Ectodermal cell (in vitro differentiated cells): ENCODE data around the gene ITPRID1.
"Not testable (repeated sequence)": the region's sequence is repeated elsewhere in the genome, so short reads cannot be mapped to it uniquely, and the experiment has no call there.

ENCODE experiments used
- H3K27ac ChIP-seq: 2 replicates; pipeline ENCODE4 v1.7.0; 2013; ENCODE audit warnings: mild to moderate bottlenecking, low read depth, low read length; ENCODE audit not compliant: insufficient read depth, poor library complexity, severe bottlenecking
- H3K27me3 ChIP-seq: 2 replicates; pipeline ENCODE4 v1.7.0; 2013; ENCODE audit warnings: mild to moderate bottlenecking, low read length; ENCODE audit not compliant: insufficient read depth, control insufficient read depth, poor library complexity, severe bottlenecking
- H3K36me3 ChIP-seq: one replicate; pipeline ENCODE4 v1.7.0; 2013; ENCODE audit warnings: low read length; ENCODE audit not compliant: control insufficient read depth, insufficient read depth
- H3K4me1 ChIP-seq: one replicate; pipeline ENCODE4 v1.7.0; 2013; ENCODE audit warnings: low read length; ENCODE audit not compliant: control insufficient read depth, insufficient read depth
- H3K4me3 ChIP-seq: 2 replicates; pipeline ENCODE4 v1.7.0; 2013; ENCODE audit warnings: low read depth, low read length, control low read depth; ENCODE audit not compliant: insufficient read depth
- H3K9me3 ChIP-seq: 2 replicates; pipeline ENCODE4 v1.7.0; 2013; ENCODE audit warnings: mild to moderate bottlenecking, low read length, moderate library complexity; ENCODE audit not compliant: control insufficient read depth
- WGBS, 2 experiments: methylation state at CpG; one replicate each; pipeline ENCODE4 v1.1.7; 2013; ENCODE audit warnings: missing lambda C conversion rate in 2 of 2; 5-methylcytosine and 5-hydroxymethylcytosine counted together

Gene ITPRID1

DNA sequence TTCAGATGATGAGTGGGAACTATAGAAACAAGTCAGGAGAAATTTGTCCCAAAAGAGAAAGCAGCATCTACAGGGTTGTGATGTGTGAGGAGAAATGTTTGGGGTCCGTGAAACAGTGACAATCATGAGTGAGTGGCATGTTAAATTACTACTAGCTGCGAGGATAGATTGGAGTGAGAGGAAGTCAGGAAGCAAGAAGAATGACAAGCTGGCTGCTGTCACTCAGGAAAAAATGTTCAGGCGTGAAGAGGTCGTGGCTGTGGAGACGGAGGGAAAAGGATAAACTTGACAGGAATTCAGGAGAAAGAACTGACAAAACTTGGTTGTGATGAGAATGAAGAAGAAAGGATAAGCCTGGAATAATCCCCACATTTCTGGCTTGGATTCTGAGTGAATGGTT lies 5.1 kb upstream of the ITPRID1 start:
- Histone ChIP-seq H3K9me3 (peaks cover 3% of the 10 kb centered on the region), H3K4me3 (no peak overlapping the region), H3K27ac (no peak overlapping the region), H3K4me1 (no peaks in the 10 kb centered on the region), H3K27me3 (no peaks in the 10 kb centered on the region), H3K36me3 (no peaks in the 10 kb centered on the region)
- WGBS, 2 experiments = 94 to 95% methylated on average over 5 of the region's 5 CpGs

GRCh38 chr7:31512166-31512565 lies 1.7 kb upstream of the ITPRID1 start:
- no peaks in the 10 kb centered on the region for H3K4me1 ChIP-seq
- H3K4me3 ChIP-seq = no peak overlapping the region
- 80 to 100% methylated on average over 1 to 2 of the region's 2 CpGs for WGBS, 2 experiments
- H3K27ac ChIP-seq = no peak overlapping the region
- no peaks in the 10 kb centered on the region for H3K9me3 ChIP-seq
- no peaks in the 10 kb centered on the region for H3K27me3 ChIP-seq
- no peaks in the 10 kb centered on the region for H3K36me3 ChIP-seq

- Histone ChIP-seq H3K27me3 (no peaks in the 10 kb centered on the region), H3K4me3 (no peak overlapping the region)
- WGBS, 2 experiments = 90 to 91% methylated on average over 16 of the region's 16 CpGs
Measured at GRCh38 chr7:31516680-31517502, 3.0 kb downstream of the ITPRID1 start.

GRCh38 chr7:31517513-31517912 lies 3.6 kb downstream of the ITPRID1 start:
- H3K9me3 ChIP-seq = no peaks in the 10 kb centered on the region
- WGBS, 2 experiments = 96 to 97% methylated on average over 31 of the region's 31 CpGs
- H3K4me1 ChIP-seq = no peaks in the 10 kb centered on the region

More at GRCh38 chr7:31516680-31517502, 3.0 kb downstream of the ITPRID1 start:
- Histone ChIP-seq H3K36me3 (no peaks in the 10 kb centered on the region), H3K27ac (no peak overlapping the region), H3K9me3 (no peaks in the 10 kb centered on the region), H3K4me1 (no peaks in the 10 kb centered on the region)

GRCh38 chr7:31518766-31519165 lies 4.9 kb downstream of the ITPRID1 start:
- H3K9me3 ChIP-seq = no peaks in the 10 kb centered on the region
- WGBS, 2 experiments = 95 to 98% methylated on average over 4 of the region's 4 CpGs
- H3K36me3 ChIP-seq = no peaks in the 10 kb centered on the region
- no peak overlapping the region for H3K4me3 ChIP-seq
- no peaks in the 10 kb centered on the region for H3K4me1 ChIP-seq
- no peak overlapping the region for H3K27ac ChIP-seq
- H3K27me3 ChIP-seq = no peaks in the 10 kb centered on the region

More at GRCh38 chr7:31517513-31517912, 3.6 kb downstream of the ITPRID1 start:
- no peak overlapping the region for H3K27ac ChIP-seq
- H3K27me3 ChIP-seq = no peaks in the 10 kb centered on the region
- H3K36me3 ChIP-seq = no peaks in the 10 kb centered on the region
- H3K4me3 ChIP-seq = no peak overlapping the region

GRCh38 chr7:31521336-31522010 lies 7.6 kb downstream of the ITPRID1 start:
- Histone ChIP-seq H3K4me3 (no peak overlapping the region), H3K9me3 (no peaks in the 10 kb centered on the region), H3K27ac (no peak overlapping the region), H3K4me1 (no peaks in the 10 kb centered on the region), H3K36me3 (no peaks in the 10 kb centered on the region), H3K27me3 (no peaks in the 10 kb centered on the region)
- WGBS, 2 experiments = 93 to 94% methylated on average over 4 to 5 of the region's 5 CpGs

- Histone ChIP-seq H3K9me3 (no peaks in the 10 kb centered on the region), H3K27ac (no peak overlapping the region), H3K27me3 (no peaks in the 10 kb centered on the region), H3K4me1 (no peaks in the 10 kb centered on the region), H3K4me3 (no peak overlapping the region), H3K36me3 (no peaks in the 10 kb centered on the region)
Measured at GRCh38 chr7:31526864-31527263, 13.0 kb downstream of the ITPRID1 start.

DNA sequence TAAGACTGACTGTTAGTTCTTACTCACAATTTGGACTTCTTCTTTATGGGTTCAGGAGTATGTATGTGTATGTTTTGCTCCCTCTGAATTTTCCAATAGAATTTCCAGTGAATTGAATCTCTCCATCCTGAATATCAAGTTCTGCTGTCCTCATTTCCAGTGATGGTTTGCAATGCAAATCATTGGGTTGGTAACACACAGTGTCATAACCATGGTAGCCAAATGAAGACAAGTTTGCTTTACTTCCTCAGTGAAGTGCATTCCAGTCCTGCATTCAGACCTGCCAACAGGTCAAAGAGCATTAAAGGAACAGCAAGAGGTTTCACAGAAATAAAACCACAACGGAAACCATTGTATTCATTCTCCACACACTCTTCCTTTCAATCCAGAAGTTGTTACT lies 15.2 kb downstream of the ITPRID1 start:
- WGBS, 2 experiments = 78 to 100% methylated on average over 1 of the region's 1 CpG
- Histone ChIP-seq H3K4me3 (no peak overlapping the region), H3K27me3 (no peaks in the 10 kb centered on the region), H3K27ac (no peak overlapping the region), H3K9me3 (no peaks in the 10 kb centered on the region), H3K4me1 (no peaks in the 10 kb centered on the region), H3K36me3 (no peaks in the 10 kb centered on the region)

DNA sequence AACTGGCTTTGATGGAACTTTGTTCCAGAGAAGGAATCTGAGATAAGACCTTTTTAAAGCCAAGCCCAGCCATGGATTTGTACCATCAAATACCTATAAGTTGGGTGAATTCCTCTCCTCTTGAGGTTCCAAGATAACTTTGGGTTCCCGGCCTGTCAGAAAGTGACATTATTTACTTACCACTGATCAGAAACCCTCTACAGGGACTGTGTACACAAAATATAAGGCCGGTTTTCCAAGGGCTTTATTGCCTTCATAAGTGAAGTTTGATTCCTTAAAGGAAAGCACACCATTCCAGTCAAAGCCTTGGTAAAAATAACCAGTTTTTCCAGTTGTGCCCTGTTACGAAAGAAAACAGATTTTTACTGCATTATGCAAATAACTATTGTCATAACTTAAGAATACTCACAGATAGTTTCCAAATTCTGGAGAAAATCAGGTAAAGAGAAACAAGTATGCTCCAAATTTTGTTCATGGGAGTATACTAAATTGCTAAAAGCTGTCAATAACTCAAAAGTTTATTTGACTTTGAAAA lies 26.8 kb downstream of the ITPRID1 start:
- H3K4me1 ChIP-seq, H3K9me3 ChIP-seq, H3K27ac ChIP-seq, H3K27me3 ChIP-seq, H3K36me3 ChIP-seq, H3K4me3 ChIP-seq: not testable (repeated sequence)
- WGBS, 2 experiments = 72 to 77% methylated on average over 3 of the region's 3 CpGs

- Histone ChIP-seq H3K27ac (no peak overlapping the region), H3K27me3 (no peaks in the 10 kb centered on the region), H3K36me3 (no peaks in the 10 kb centered on the region), H3K4me3 (no peak overlapping the region), H3K9me3 (no peaks in the 10 kb centered on the region), H3K4me1 (no peaks in the 10 kb centered on the region)
- 100% methylated on average over 1 of the region's 1 CpG for WGBS, 2 experiments
Measured at GRCh38 chr7:31545549-31545948, 31.7 kb downstream of the ITPRID1 start.
